Measurements from ENCODE around the gene KRT6A.

KRT6A gene

GRCh38 chr12:52444647-52445595 is 48.1 kb downstream of the KRT6A start:
- Histone ChIP-seq H3K9me3 (ENCODE audit: control insufficient read depth, insufficient read depth, low read length) (no peaks in the 10 kb centered on the region), H3K4me1 (ENCODE audit: control insufficient read depth, low read length) (no peaks in the 10 kb centered on the region), H3K4me2 (ENCODE audit: low read length) (no peak overlapping the region), H3K9me2 (replicated peaks; ENCODE audit: control insufficient read depth, low read length) (no peaks in the 10 kb centered on the region), H3F3A (ENCODE audit: control insufficient read depth, insufficient read depth) (no peaks in the 10 kb centered on the region), H3K4me3 (ENCODE audit: low read length) (no peak overlapping the region), H3K36me3 (ENCODE audit: control insufficient read depth, low read length) (no peaks in the 10 kb centered on the region), H3K79me2 (ENCODE audit: control insufficient read depth, low read length) (no peaks in the 10 kb centered on the region), H3K27me3 (ENCODE audit: control insufficient read depth, low read length) (peaks cover 6% of the 10 kb centered on the region; the same call in 1 of the 2 replicates), H3K27ac (ENCODE audit: low read depth, low read length) (no peak overlapping the region), H4K20me1 (ENCODE audit: control insufficient read depth, insufficient read depth, low read depth, low read length) (no peaks in the 10 kb centered on the region)
- TF ChIP-seq CTCF (IDR thresholded peaks at IDR 0.05; ENCODE audit: low read depth, low read length, poor library complexity, severe bottlenecking): no peak
- TF ChIP-seq EZH2phosphoT487 (IDR thresholded peaks at IDR 0.05; ENCODE audit: borderline replicate concordance, low read length): no peak

- no peaks in the 10 kb centered on the region for H3F3A ChIP-seq (ENCODE audit: control insufficient read depth, insufficient read depth)
- H3K4me1 ChIP-seq (ENCODE audit: control insufficient read depth, low read length): no peaks in the 10 kb centered on the region
- H3K27ac ChIP-seq (ENCODE audit: low read depth, low read length): no peak overlapping the region
These were observed 49.1 kb downstream of the KRT6A start for GRCh38 chr12:52443966-52444365.

GRCh38 chr12:52442600-52443061 is 50.4 kb downstream of the KRT6A start:
- peaks cover 6% of the 10 kb centered on the region; the same call in 1 of the 2 replicates for H3K27me3 ChIP-seq (ENCODE audit: control insufficient read depth, low read length)
- no peaks in the 10 kb centered on the region for H3K79me2 ChIP-seq (ENCODE audit: control insufficient read depth, low read length)
- no peak overlapping the region for H3K4me3 ChIP-seq (ENCODE audit: low read length)
- no peaks in the 10 kb centered on the region for H3F3A ChIP-seq (ENCODE audit: control insufficient read depth, insufficient read depth)
- no peaks in the 10 kb centered on the region for H3K9me2 ChIP-seq (replicated peaks; ENCODE audit: control insufficient read depth, low read length)
- no peaks in the 10 kb centered on the region for H4K20me1 ChIP-seq (ENCODE audit: control insufficient read depth, insufficient read depth, low read depth, low read length)
- no peaks in the 10 kb centered on the region for H3K36me3 ChIP-seq (ENCODE audit: control insufficient read depth, low read length)
- no peak overlapping the region for H3K4me2 ChIP-seq (ENCODE audit: low read length)
- no peak overlapping the region for H3K27ac ChIP-seq (ENCODE audit: low read depth, low read length)
- no peaks in the 10 kb centered on the region for H3K9me3 ChIP-seq (ENCODE audit: control insufficient read depth, insufficient read depth, low read length)
- TF ChIP-seq CTCF (IDR thresholded peaks at IDR 0.05; ENCODE audit: low read depth, low read length, poor library complexity, severe bottlenecking) (no peak), EZH2phosphoT487 (IDR thresholded peaks at IDR 0.05; ENCODE audit: borderline replicate concordance, low read length) (no peak)
- H3K4me1 ChIP-seq (ENCODE audit: control insufficient read depth, low read length): no peaks in the 10 kb centered on the region

More at GRCh38 chr12:52443966-52444365, 49.1 kb downstream of the KRT6A start:
- H4K20me1 ChIP-seq (ENCODE audit: control insufficient read depth, insufficient read depth, low read depth, low read length): no peaks in the 10 kb centered on the region
- H3K79me2 ChIP-seq (ENCODE audit: control insufficient read depth, low read length): no peaks in the 10 kb centered on the region
- H3K4me3 ChIP-seq (ENCODE audit: low read length): no peak overlapping the region
- H3K27me3 ChIP-seq (ENCODE audit: control insufficient read depth, low read length): peaks cover 6% of the 10 kb centered on the region; the same call in 1 of the 2 replicates
- no peak overlapping the region for H3K4me2 ChIP-seq (ENCODE audit: low read length)
- no peaks in the 10 kb centered on the region for H3K36me3 ChIP-seq (ENCODE audit: control insufficient read depth, low read length)
- no peaks in the 10 kb centered on the region for H3K9me3 ChIP-seq (ENCODE audit: control insufficient read depth, insufficient read depth, low read length)
- no peak for TF ChIP-seq CTCF (IDR thresholded peaks at IDR 0.05; ENCODE audit: low read depth, low read length, poor library complexity, severe bottlenecking)
- TF ChIP-seq EZH2phosphoT487 (IDR thresholded peaks at IDR 0.05; ENCODE audit: borderline replicate concordance, low read length): no peak
- no peaks in the 10 kb centered on the region for H3K9me2 ChIP-seq (replicated peaks; ENCODE audit: control insufficient read depth, low read length)
